ENCODE data around the gene MPZL3.

Gene MPZL3

GRCh38 chr11:118265954-118266353, 13.8 kb upstream of the MPZL3 start:
- TF ChIP-seq CTCF (IDR thresholded peaks at IDR 0.05): no peak
- no peak for DNase-seq (ENCODE audit: low spot score)
- no peak overlapping the region for H3K4me3 ChIP-seq
- H3K27ac ChIP-seq: no peak overlapping the region

GRCh38 chr11:118264569-118265465, 12.7 kb upstream of the MPZL3 start:
- no peak for TF ChIP-seq CTCF (IDR thresholded peaks at IDR 0.05)
- H3K4me3 ChIP-seq: peak overlapping the region; percentile 52
- no peak for DNase-seq (ENCODE audit: low spot score)
- H3K27ac ChIP-seq: peak overlapping the region in 1 of 2 donors; percentile 28

- H3K27ac ChIP-seq: peak within 1 kb of the TSS in 1 of 2 donors; percentile 28
- DNase-seq (ENCODE audit: low spot score): no peak
- TF ChIP-seq CTCF (IDR thresholded peaks at IDR 0.05): no peak
- peak within 1 kb of the TSS; percentile 52 for H3K4me3 ChIP-seq
These were observed 11.8 kb upstream of the MPZL3 start, which contains the start of gene MPZL2 for GRCh38 chr11:118263695-118264568. MPZL2 (minus strand) TSS chr11:118264297; CDS start chr11:118264153, 144 bp downstream.

- TF ChIP-seq CTCF (IDR thresholded peaks at IDR 0.05): no peak
- no peak for DNase-seq (ENCODE audit: low spot score)
- Histone ChIP-seq H3K4me3 (peak overlapping the region; percentile 52), H3K27ac (no peak overlapping the region)
These were observed 10.9 kb upstream of the MPZL3 start for GRCh38 chr11:118263112-118263511.

- no peak for DNase-seq (ENCODE audit: low spot score)
- Histone ChIP-seq H3K27ac (no peak overlapping the region), H3K4me3 (no peak overlapping the region)
- no peak for TF ChIP-seq CTCF (IDR thresholded peaks at IDR 0.05)
These were observed 8.2 kb upstream of the MPZL3 start for GRCh38 chr11:118260353-118260752.

GRCh38 chr11:118259138-118259537, 7.0 kb upstream of the MPZL3 start:
- TF ChIP-seq CTCF (IDR thresholded peaks at IDR 0.05): no peak
- Histone ChIP-seq H3K27ac (no peak overlapping the region), H3K4me3 (no peak overlapping the region)
- no peak for DNase-seq (ENCODE audit: low spot score)
